Kidney (tissue), 14 donors: Measurements from ENCODE around the gene LTBP4. TPM values are rescaled to one million over a fixed set of nuclear protein-coding genes. Genes with fewer than 3 reads are reported as not detected.
"Not testable (repeated sequence)": the region's sequence is repeated elsewhere in the genome, so short reads cannot be mapped to it uniquely, and the experiment has no call there.

ENCODE experiments used
- DNase-seq, 5 donors: peaks; one replicate each; pipeline ENCODE4 v3.0.0-alpha.2; 2013 to 2020
- FAIRE-seq: peaks from 2 replicates; lab custom pipeline; 2012; peaks lifted over from hg19 to GRCh38; lab: Jason Lieb, UNC
- H3K27ac ChIP-seq, 2 donors: one replicate each; pipeline ENCODE4 v1.7.0; 2013; ENCODE audit warnings: low read depth in 2 of 2, low read length in 2 of 2, inconsistent platforms in 1 of 2
- H3K27me3 ChIP-seq: one replicate; pipeline ENCODE4 v1.7.1; 2013; ENCODE audit warnings: low read length, inconsistent platforms; ENCODE audit not compliant: control insufficient read depth, insufficient read depth
- H3K36me3 ChIP-seq, 3 donors: one replicate each; pipeline versions ENCODE4 v1.7.0 to v1.7.1; 2013; ENCODE audit warnings: low read length in 3 of 3, control low read depth in 1 of 3, inconsistent platforms in 1 of 3; ENCODE audit not compliant: insufficient read depth in 3 of 3, control insufficient read depth in 2 of 3
- H3K4me1 ChIP-seq, 3 donors: one replicate each; pipeline versions ENCODE4 v1.7.0 to v1.7.1; 2013; ENCODE audit warnings: low read length in 3 of 3, inconsistent platforms in 1 of 3, low read depth in 1 of 3; ENCODE audit not compliant: control insufficient read depth in 2 of 3, insufficient read depth in 2 of 3
- H3K4me3 ChIP-seq, 3 donors: one replicate each; pipeline versions ENCODE4 v1.7.0 to v1.8.1; 2013; ENCODE audit warnings: low read length in 3 of 3, control low read depth in 1 of 3, inconsistent platforms in 1 of 3
- H3K9ac ChIP-seq, 3 donors: one replicate each; pipeline versions ENCODE4 v1.7.0 to v1.7.1; 2013; ENCODE audit warnings: low read length in 3 of 3, control low read depth in 1 of 3, inconsistent platforms in 1 of 3
- H3K9me3 ChIP-seq, 3 donors: one replicate each; pipeline versions ENCODE4 v1.7.0 to v1.7.1; 2013; ENCODE audit warnings: low read length in 3 of 3, control low read depth in 1 of 3, inconsistent platforms in 1 of 3; ENCODE audit not compliant: control insufficient read depth in 2 of 3, insufficient read depth in 1 of 3
- intact Hi-C: fragments of 100-400 bp; cut with DNase I; formaldehyde crosslinking; loops from one replicate; pipeline ENCODE4 v1.11.1; 2022
- polyA plus RNA-seq: library from polyadenylated mRNA; stranded (reverse); fragments of 350-450 nt; fragmentation: Illumina TruSeq; extraction: RNeasy Lipid Tissue Mini Kit (QIAGEN cat#74804); gene quantifications from one replicate; pipeline ENCODE4 v1.2.3, GENCODE V29; 2014; ENCODE audit warnings: low read depth, low replicate concordance; ENCODE audit not compliant: insufficient read depth
- total RNA-seq: library from RNA; stranded (reverse); fragmentation: NEBNext Ultra II Directional; extraction: Animal tissue kit (Norgen Biotek cat#: 25700); gene quantifications from one replicate; pipeline ENCODE4 v1.2.1, GENCODE V29; 2021
- TF ChIP-seq, protein P1 (sequence below): IDR thresholded peaks from 3 replicates; pipeline ENCODE4 v1.5.1; 2012; ENCODE audit warnings: mild to moderate bottlenecking, moderate library complexity, borderline replicate concordance; ENCODE audit not compliant: insufficient read depth; ENCODE audit errors: extremely low read depth
- donor health status: control.
- donor health status: control.
- donor health status: control.
- donor health status: control.
- donor health status: control.
- donor health status: DM: yes; HTN: yes; CAD: no.
- donor health status: Normal renal cell carcinoma (clear cell type).

The LTBP4 gene
- total and polyA plus RNA-seq, 2 donors from 2014 or later: 52.1 to 155 TPM

DNA sequence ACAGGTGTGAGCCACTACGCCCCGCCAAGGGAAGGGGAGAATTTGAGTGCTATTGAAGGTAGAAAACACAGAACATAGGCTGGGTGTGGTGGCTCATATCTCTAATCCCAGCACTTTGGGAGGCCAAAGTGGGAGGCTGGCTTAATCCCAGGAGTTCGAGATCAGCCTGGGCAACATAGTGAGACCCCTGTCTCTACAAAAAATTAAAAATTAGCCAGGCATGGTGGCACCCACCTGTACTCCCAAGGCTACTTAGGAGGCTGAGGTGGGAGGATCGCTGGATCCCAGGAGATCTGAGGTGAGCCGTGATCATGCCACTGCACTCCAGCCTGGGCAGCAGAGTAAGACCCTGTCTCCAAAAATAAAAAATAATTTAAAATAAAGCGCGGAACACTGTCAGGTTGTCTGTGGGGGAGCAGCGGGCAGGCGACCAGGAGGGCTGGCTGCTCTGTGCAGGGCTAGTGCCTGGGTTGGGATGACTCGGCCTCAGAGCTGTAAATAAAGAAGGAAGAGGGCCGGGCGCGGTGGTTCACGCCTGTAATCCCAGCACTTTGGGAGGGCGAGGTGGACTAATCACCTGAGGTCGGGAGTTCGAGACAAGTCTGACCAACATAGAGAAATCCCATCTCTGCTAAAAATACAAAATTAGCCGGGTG is 41.0 kb downstream of the LTBP4 start:
- Histone ChIP-seq H3K9me3 (no peaks in the 10 kb centered on the region), H3K27me3 (no peaks in the 10 kb centered on the region), H3K9ac (no peak overlapping the region), H3K4me3 (no peak overlapping the region), H3K27ac (peak overlapping the region in 1 of 2 donors; percentile 32), H3K36me3 (no peaks in the 10 kb centered on the region), H3K4me1 (no peaks in the 10 kb centered on the region)
- TF ChIP-seq, protein P1, sequence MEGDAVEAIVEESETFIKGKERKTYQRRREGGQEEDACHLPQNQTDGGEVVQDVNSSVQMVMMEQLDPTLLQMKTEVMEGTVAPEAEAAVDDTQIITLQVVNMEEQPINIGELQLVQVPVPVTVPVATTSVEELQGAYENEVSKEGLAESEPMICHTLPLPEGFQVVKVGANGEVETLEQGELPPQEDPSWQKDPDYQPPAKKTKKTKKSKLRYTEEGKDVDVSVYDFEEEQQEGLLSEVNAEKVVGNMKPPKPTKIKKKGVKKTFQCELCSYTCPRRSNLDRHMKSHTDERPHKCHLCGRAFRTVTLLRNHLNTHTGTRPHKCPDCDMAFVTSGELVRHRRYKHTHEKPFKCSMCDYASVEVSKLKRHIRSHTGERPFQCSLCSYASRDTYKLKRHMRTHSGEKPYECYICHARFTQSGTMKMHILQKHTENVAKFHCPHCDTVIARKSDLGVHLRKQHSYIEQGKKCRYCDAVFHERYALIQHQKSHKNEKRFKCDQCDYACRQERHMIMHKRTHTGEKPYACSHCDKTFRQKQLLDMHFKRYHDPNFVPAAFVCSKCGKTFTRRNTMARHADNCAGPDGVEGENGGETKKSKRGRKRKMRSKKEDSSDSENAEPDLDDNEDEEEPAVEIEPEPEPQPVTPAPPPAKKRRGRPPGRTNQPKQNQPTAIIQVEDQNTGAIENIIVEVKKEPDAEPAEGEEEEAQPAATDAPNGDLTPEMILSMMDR: no peak
- intact Hi-C loops: no loop called here
- FAIRE-seq (no peak), DNase-seq (peak in 1 of 5 donors; percentile 42)

DNA sequence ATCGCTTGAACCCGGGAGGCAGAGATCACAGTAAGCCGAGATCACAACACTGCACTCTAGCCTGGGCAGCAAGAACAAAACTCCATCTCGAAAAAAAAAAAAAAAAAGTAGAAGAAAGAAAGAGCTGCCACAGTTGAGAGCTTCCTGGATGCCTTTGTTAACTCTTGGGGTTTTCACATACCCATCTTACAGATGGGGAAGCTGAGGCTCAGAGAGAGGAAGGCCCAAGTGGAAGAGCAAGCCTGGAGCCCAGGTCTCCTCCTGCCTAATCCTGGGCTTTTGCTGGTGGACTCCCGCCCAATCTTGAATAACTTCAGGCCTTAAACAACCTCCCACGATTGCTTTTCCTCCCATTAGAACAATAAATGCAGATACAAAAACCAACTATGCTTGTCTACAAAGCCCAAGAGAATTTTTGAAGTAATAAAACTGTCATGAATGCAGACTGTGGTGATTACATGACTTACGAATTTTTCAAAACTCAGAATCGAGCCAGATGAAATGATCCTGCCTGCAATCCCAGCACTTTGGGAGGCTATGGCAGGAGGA is 41.7 kb downstream of the LTBP4 start:
- TF ChIP-seq, protein P1: no peak
- no peak for FAIRE-seq
- DNase-seq: peak in 2 of 5 donors; percentile 6 to 43
- intact Hi-C loops: no loop called here
- H3K36me3 ChIP-seq: no peaks in the 10 kb centered on the region
- H3K9me3 ChIP-seq: no peaks in the 10 kb centered on the region
- no peaks in the 10 kb centered on the region for H3K27me3 ChIP-seq
- no peak overlapping the region for H3K4me3 ChIP-seq
- H3K27ac ChIP-seq: no peak overlapping the region
- H3K4me1 ChIP-seq: no peaks in the 10 kb centered on the region
- H3K9ac ChIP-seq: no peak overlapping the region

- peak overlapping the region; percentile 32 to 60 for H3K27ac ChIP-seq
- H3K4me1 ChIP-seq: peaks cover 0 to 3% (median 0%) of the 10 kb centered on the region in 3 donors
- no peak overlapping the region for H3K9ac ChIP-seq
- DNase-seq (peak in 1 of 5 donors; percentile 10), FAIRE-seq (no peak)
- TF ChIP-seq, protein P1: no peak
- intact Hi-C loops: no loop called here
- H3K4me3 ChIP-seq: peak overlapping the region in 1 of 3 donors; percentile 24
- no peaks in the 10 kb centered on the region for H3K36me3 ChIP-seq
- no peaks in the 10 kb centered on the region for H3K9me3 ChIP-seq
- no peaks in the 10 kb centered on the region for H3K27me3 ChIP-seq
Measured at GRCh38 chr19:40646743-40647254, 45.6 kb downstream of the LTBP4 start.

DNA sequence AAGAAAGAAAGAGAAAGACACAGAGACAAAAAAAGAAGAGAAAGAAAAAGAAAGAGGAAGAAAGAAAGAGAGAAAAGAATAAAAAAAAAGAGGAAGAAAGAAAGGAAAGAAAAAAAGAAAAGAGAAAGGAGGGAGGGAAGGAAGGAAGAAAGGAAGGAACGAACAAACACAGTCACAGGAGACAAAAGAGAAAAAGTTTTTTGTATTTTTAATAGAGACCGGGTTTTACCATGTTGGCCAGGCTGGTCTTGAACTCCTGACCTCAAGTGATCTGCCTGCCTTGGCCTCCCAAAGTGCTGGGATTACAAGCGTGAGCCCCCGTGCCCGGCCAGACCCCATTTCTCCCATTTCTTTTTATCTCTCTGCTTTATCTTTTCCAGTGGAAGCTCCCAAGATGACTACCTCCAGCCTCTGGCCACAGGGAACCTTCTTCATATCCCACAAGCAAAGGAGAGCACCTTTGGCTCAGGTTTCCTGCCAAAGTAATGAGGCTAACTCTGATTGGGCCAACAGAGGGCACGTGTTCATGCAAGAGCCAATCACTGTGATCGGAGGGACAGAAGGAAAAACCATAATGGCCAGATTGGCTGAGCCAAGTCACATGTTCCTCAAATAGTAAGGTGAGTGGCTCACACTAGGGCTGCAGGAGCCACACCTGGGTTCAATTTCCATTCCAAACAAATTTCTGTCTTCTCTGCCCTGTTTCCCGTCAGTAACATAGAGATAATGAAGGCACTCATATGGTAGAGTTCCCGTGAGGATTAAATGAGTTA is 48.9 kb downstream of the LTBP4 start:
- H3K4me1 ChIP-seq, H3K27ac ChIP-seq, H3K27me3 ChIP-seq, H3K9me3 ChIP-seq, H3K4me3 ChIP-seq, intact Hi-C loops, H3K9ac ChIP-seq, H3K36me3 ChIP-seq, FAIRE-seq: not testable (repeated sequence)
- peak in 1 of 5 donors; percentile 10 for DNase-seq
